ENCODE data around the gene TFF2.
A peak's percentile ranks its signal among the peaks of the same experiment; 100 is the strongest.

The TFF2 gene

DNA sequence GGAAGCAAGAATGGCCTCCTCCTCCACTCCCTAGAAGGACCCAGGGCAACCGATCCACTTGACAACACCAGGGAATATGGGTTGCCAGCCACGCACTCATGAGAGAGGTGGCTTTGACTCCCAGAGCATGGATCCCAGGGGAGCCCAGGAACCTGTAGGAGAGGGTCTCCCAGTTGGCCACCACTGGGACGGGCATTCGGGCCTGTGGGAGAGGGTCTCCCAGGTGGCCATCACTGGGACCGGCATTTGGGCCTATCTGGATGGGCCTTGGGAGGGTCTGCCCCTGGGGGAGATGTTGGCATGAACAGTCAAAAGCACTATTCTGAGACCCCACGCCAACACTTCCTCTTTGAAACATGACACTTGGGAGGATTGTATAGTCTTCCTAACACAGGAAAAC lies 15.0 kb upstream of the TFF2 start:
- DNase-seq = no peak

GRCh38 chr21:42364304-42364865 lies 13.6 kb upstream of the TFF2 start:
- DNase-seq = no peak

GRCh38 chr21:42363312-42363711 lies 12.5 kb upstream of the TFF2 start:
- DNase-seq = no peak

DNA sequence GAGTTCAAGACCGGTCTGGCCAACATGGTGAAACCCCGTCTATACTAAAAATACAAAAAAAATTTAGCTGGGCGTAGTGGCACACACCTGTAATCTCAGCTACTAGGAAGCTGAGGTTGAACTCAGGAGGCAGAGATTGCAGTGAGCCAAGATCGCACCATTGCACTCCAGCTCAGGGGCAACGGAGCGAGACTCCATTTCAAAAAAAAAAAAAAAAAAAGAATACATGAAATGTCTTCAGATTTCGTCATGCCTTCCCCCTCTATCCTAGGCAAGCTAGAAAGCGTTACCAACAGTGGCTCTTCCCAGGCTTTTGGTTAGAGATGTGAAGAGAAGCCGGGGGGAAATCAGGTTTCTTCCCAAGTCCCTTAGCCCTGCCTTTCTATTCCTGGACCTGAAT lies 11.9 kb upstream of the TFF2 start:
- DNase-seq = no peak

DNA sequence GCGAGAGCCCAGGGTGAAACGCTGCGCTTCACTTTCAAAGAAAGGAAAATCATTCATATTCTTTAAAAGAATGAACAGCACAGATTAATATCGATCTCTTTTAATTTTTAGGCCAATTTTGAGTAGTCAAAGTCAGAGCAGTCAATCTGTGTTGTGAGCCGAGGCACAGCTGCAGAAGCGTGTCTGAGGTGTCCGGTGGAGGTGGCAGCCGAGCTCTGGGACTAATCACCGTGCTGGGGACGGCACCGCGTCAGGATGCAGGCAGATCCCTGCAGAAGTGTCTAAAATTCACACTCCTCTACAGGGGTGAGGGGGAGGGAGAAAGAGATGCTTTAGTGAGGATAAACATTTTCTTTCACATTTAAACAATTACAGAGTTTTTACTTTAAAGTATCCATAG lies 11.4 kb upstream of the TFF2 start:
- no peak for DNase-seq

GRCh38 chr21:42361286-42361685 lies 10.5 kb upstream of the TFF2 start:
- DNase-seq = no peak

- no peak for DNase-seq
These were observed 9.5 kb upstream of the TFF2 start for GRCh38 chr21:42360317-42360716.

DNA sequence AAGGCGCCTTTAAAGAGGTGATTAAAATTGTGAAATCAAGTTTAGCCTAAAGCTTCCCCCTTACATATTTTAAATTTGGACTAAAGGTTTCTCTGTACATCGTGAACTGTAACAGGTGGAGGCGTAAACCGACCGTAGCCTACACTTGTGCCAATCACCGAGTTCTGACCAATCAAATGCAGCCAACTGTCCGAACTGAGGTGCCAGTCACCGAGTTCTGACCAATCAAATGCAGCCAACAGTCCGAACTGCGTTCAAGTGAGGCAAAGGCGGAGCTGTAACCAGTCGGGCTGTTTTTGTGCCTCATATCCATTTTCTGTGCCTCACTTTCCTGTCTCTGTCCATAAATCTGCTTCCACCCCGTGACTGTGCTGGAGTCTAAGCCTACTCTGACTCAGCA lies 8.1 kb upstream of the TFF2 start:
- no peak for DNase-seq

DNA sequence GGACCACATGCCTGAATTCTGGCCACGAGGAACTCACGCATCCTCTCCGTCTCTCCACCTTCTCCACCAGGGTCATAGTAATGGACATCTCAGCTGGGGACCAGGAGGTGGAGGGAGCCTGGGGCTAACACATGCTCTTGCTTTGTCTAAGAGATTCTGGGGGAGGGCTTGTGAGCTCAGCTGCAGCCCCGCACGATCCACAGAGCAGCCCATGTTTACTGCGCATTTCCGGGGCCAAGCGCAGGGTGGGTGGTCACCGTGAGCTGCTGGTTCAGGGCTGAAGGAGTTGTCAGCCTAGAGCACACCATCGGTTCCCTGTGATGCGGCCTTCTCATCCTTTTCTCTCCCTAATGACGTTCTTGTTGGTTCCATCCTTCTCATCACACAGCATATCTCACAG lies 7.5 kb upstream of the TFF2 start:
- no peak for DNase-seq

GRCh38 chr21:42357307-42357706 lies 6.5 kb upstream of the TFF2 start:
- DNase-seq = no peak

- no peak for DNase-seq
These were observed 5.9 kb upstream of the TFF2 start for GRCh38 chr21:42356650-42357049.

- no peak for DNase-seq
These were observed 5.3 kb upstream of the TFF2 start for GRCh38 chr21:42356046-42356445.

- no peak for DNase-seq
These were observed 2.8 kb upstream of the TFF2 start for GRCh38 chr21:42353623-42354022.

DNA sequence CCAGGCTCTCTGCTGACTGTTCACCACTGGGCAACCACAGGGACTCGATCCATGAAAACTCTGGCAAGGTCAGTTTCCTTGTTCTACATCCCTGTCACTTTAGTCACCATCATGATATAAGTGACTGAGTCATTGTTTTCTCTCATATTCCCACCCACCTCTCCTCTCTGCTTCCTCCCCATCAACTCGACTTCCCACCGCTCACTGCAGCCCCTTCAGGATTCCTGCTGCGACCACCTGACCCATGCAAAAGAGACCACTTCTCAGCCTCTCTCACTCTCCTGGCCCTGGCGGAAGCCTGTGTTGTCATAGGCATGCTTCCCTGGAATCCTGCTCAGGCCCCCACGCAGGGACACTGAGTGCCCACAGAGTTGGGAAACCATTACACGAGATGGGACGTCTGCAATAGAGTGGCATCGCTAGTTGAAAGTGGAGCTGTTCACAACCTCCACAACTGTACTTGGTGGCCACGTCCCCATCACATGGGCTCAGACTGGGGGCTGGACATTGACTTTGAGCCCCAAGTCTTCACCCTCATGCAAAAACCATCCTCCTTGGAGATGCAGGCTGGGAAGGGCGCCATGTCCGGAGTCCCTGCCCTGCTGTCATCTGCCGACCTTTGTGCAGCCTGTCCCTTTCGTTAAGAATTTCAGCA lies 1.8 kb upstream of the TFF2 start:
- DNase-seq = peak; percentile 43

DNA sequence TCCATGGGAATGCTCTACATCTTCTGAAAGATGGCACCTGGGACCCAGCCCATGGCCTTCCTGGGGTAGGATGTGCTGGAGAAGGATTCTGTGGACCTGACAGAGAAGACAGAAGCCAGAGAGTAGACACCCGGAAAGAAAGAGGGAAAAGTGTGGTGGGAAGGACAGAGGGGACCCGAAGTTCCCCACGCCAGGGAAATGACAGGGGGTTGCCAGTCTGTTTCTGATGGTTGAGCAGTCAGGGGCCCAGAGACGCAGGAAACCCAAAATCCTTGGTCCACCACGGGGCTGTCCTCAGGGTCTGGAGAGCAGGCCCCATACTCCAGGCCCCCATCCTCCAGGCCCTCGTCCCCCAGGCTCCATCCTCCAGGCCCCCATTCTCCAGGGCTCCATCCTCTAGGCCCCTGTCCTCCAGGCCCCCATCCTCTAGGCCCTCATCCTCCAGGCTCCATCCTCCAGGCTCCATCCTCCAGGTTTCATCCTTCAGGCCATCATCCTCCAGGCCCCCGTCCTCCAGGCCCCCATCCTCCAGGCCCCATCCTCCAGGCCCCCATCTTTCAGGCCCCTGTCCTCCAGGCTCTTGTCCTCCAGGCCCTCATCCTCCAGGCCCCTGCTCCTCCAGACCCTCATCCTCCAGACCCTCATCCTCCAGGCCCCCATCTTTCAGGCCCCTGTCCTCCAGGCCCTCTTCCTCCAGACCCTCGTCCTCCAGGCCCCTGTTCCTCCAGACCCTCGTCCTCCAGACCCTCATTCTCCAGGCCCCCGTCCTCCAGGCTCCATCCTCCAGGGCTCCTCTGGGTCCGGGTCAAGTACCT lies 1.0 kb upstream of the TFF2 start:
- peak; percentile 22 for DNase-seq

- DNase-seq = peak; percentile 23
These were observed 380 bp downstream of the TFF2 start for GRCh38 chr21:42350318-42350910.

GRCh38 chr21:42349420-42350317 lies 1.1 kb downstream of the TFF2 start:
- peak; percentile 32 for DNase-seq

- peak; percentile 8 for DNase-seq
These were observed 2.0 kb downstream of the TFF2 start for GRCh38 chr21:42348762-42349161.

GRCh38 chr21:42347601-42348327 lies 3.0 kb downstream of the TFF2 start:
- peak; percentile 40 for DNase-seq

GRCh38 chr21:42346866-42347600 lies 3.8 kb downstream of the TFF2 start:
- peak; percentile 40 for DNase-seq

- peak; percentile 7 for DNase-seq
These were observed 4.4 kb downstream of the TFF2 start for GRCh38 chr21:42346441-42346840.

Measured in islet precursor cell (in vitro differentiated cells).